GM12891 (cell line): ENCODE data around the gene GBX2.

Experiments
- DNase-seq: peaks from one replicate; pipeline ENCODE4 v3.0.0; 2011; ENCODE audit warnings: low spot score; ENCODE audit not compliant: insufficient read length
- FAIRE-seq: peaks from 2 replicates; lab custom pipeline; 2011; peaks lifted over from hg19 to GRCh38; lab: Jason Lieb, UNC
- PAX5 ChIP-seq: IDR thresholded peaks from 2 replicates; pipeline ENCODE4 v1.6.1; 2011; ENCODE audit warnings: low read length, moderate library complexity, mild to moderate bottlenecking; ENCODE audit not compliant: insufficient read depth, severe bottlenecking
- POLR2A ChIP-seq: IDR thresholded peaks from 2 replicates; pipeline ENCODE4 v1.6.1; 2011; ENCODE audit warnings: low read depth, low read length, control low read depth
- POLR2AphosphoS5 ChIP-seq: IDR thresholded peaks from 2 replicates; pipeline ENCODE4 v1.6.1; 2011; ENCODE audit warnings: low read depth, low read length, control low read depth
- POU2F2 ChIP-seq: IDR thresholded peaks from 2 replicates; pipeline ENCODE4 v1.6.1; 2011; ENCODE audit warnings: low read depth, mild to moderate bottlenecking, control low read depth, low read length, moderate library complexity
- SPI1 ChIP-seq: IDR thresholded peaks from 2 replicates; pipeline ENCODE4 v1.6.1; 2011; ENCODE audit warnings: low read depth, low read length, control low read depth
- TAF1 ChIP-seq: IDR thresholded peaks from 2 replicates; pipeline ENCODE4 v1.6.1; 2011; ENCODE audit warnings: low read depth, low read length, control low read depth

Gene GBX2

GRCh38 chr2:236184701-236185100 is 16.5 kb upstream of the GBX2 start:
- DNase-seq (no peak), FAIRE-seq (no peak)
- TF ChIP-seq TAF1, result no peak
- no peak for TF ChIP-seq SPI1
- TF ChIP-seq PAX5, result no peak
- no peak for TF ChIP-seq POLR2A
- no peak for TF ChIP-seq POU2F2
- TF ChIP-seq POLR2AphosphoS5, result no peak

GRCh38 chr2:236180831-236181453 is 12.8 kb upstream of the GBX2 start:
- FAIRE-seq, result no peak
- TF ChIP-seq POLR2AphosphoS5 (no peak), TAF1 (no peak), POLR2A (no peak), PAX5 (no peak), POU2F2 (no peak), SPI1 (no peak)
- no peak for DNase-seq

GRCh38 chr2:236180076-236180816 is 12.1 kb upstream of the GBX2 start:
- no peak for TF ChIP-seq PAX5
- no peak for TF ChIP-seq POLR2A
- no peak for TF ChIP-seq SPI1
- no peak for TF ChIP-seq TAF1
- TF ChIP-seq POLR2AphosphoS5, result no peak
- no peak for TF ChIP-seq POU2F2
- no peak for FAIRE-seq
- no peak for DNase-seq

- DNase-seq, result no peak
- no peak for TF ChIP-seq POLR2AphosphoS5
- no peak for TF ChIP-seq POLR2A
- TF ChIP-seq SPI1, result no peak
- TF ChIP-seq PAX5, result no peak
- TF ChIP-seq TAF1, result no peak
- TF ChIP-seq POU2F2, result no peak
- no peak for FAIRE-seq
These were observed 11.3 kb upstream of the GBX2 start for GRCh38 chr2:236179236-236180075.

- TF ChIP-seq SPI1 (no peak), POU2F2 (no peak), PAX5 (no peak), POLR2A (no peak), POLR2AphosphoS5 (no peak), TAF1 (no peak)
- FAIRE-seq, result no peak
- no peak for DNase-seq
These were observed 10.7 kb upstream of the GBX2 start for GRCh38 chr2:236178890-236179235.

- FAIRE-seq (no peak), DNase-seq (no peak)
- TF ChIP-seq POLR2A (no peak), SPI1 (no peak)
These were observed 10.0 kb upstream of the GBX2 start for GRCh38 chr2:236177967-236178889.

GRCh38 chr2:236177604-236177966 is 9.4 kb upstream of the GBX2 start:
- DNase-seq (no peak), FAIRE-seq (no peak)
- TF ChIP-seq POLR2A, result no peak
- no peak for TF ChIP-seq TAF1
- TF ChIP-seq PAX5, result no peak
- TF ChIP-seq SPI1, result no peak
- TF ChIP-seq POLR2AphosphoS5, result no peak
- no peak for TF ChIP-seq POU2F2

GRCh38 chr2:236176951-236177350 is 8.8 kb upstream of the GBX2 start:
- no peak for FAIRE-seq
- TF ChIP-seq PAX5, result no peak
- DNase-seq, result no peak

GRCh38 chr2:236176417-236176816 is 8.2 kb upstream of the GBX2 start:
- DNase-seq (no peak), FAIRE-seq (no peak)
- TF ChIP-seq TAF1 (no peak), POU2F2 (no peak), PAX5 (no peak), POLR2AphosphoS5 (no peak), SPI1 (no peak), POLR2A (no peak)
